H9 (cell line): ENCODE data around the gene CADPS. TPM values are rescaled to one million over a fixed set of nuclear protein-coding genes. Genes with fewer than 3 reads are reported as not detected.

Experiments used
- DNase-seq: peaks from one replicate; pipeline ENCODE4 v3.0.0-alpha.2; 2017
- H2AFZ ChIP-seq: one replicate; pipeline ENCODE4 v1.6.1; 2013; ENCODE audit warnings: mild to moderate bottlenecking, low read length, control low read depth, moderate library complexity
- H2AK5ac ChIP-seq: 2 replicates; pipeline ENCODE4 v1.6.1; 2013; ENCODE audit warnings: low read length, control low read depth, mixed read lengths; ENCODE audit not compliant: insufficient read length
- H2BK120ac ChIP-seq: one replicate; pipeline ENCODE4 v1.6.1; 2013; ENCODE audit warnings: low read depth, mild to moderate bottlenecking, low read length, control low read depth, inconsistent platforms; ENCODE audit not compliant: poor library complexity, severe bottlenecking
- H2BK12ac ChIP-seq: 2 replicates; pipeline ENCODE4 v1.6.1; 2013; ENCODE audit warnings: low read length, control low read depth, mixed read lengths, low read depth; ENCODE audit not compliant: insufficient read length
- H2BK15ac ChIP-seq: 2 replicates; pipeline ENCODE4 v1.6.1; 2013; ENCODE audit warnings: low read depth, low read length, control low read depth
- H2BK20ac ChIP-seq: one replicate; pipeline ENCODE4 v1.6.1; 2013; ENCODE audit warnings: low read depth, mild to moderate bottlenecking, low read length, control low read depth, inconsistent platforms; ENCODE audit not compliant: poor library complexity, severe bottlenecking
- H2BK5ac ChIP-seq: 2 replicates; pipeline ENCODE4 v1.6.1; 2013; ENCODE audit warnings: low read length, control low read depth, mixed read lengths; ENCODE audit not compliant: insufficient read length
- H3K14ac ChIP-seq: 2 replicates; pipeline ENCODE4 v1.6.1; 2013; ENCODE audit warnings: low read length, control low read depth; ENCODE audit not compliant: insufficient read depth
- H3K18ac ChIP-seq: 2 replicates; pipeline ENCODE4 v1.6.1; 2013; ENCODE audit warnings: low read depth, mild to moderate bottlenecking, mixed read lengths, low read length, control low read depth; ENCODE audit not compliant: insufficient read length
- H3K23ac ChIP-seq: 2 replicates; pipeline ENCODE4 v1.6.1; 2013; ENCODE audit warnings: low read length, control low read depth, mixed read lengths, low read depth; ENCODE audit not compliant: insufficient read length
- H3K23me2 ChIP-seq: 2 replicates; pipeline ENCODE4 v1.6.1; 2013; ENCODE audit warnings: low read depth, mild to moderate bottlenecking, mixed read lengths, low read length, control low read depth; ENCODE audit not compliant: insufficient read length, poor library complexity, severe bottlenecking
- H3K27ac ChIP-seq: 2 replicates; pipeline ENCODE4 v1.5.1; 2013; ENCODE audit warnings: low read length, control low read depth, mixed read lengths, low read depth; ENCODE audit not compliant: insufficient read length
- H3K27me3 ChIP-seq: 2 replicates; pipeline ENCODE4 v1.6.1; 2013; ENCODE audit warnings: low read length, control low read depth, inconsistent platforms; ENCODE audit not compliant: insufficient read depth
- H3K4ac ChIP-seq: 2 replicates; pipeline ENCODE4 v1.6.1; 2013; ENCODE audit warnings: low read depth, mild to moderate bottlenecking, control low read depth, inconsistent platforms, low read length, moderate library complexity
- H3K4me1 ChIP-seq: 2 replicates; pipeline ENCODE4 v1.6.1; 2013; ENCODE audit warnings: low read length, control low read depth, inconsistent platforms; ENCODE audit not compliant: insufficient read depth
- H3K4me2 ChIP-seq: 2 replicates; pipeline ENCODE4 v1.6.1; 2013; ENCODE audit warnings: low read length, control low read depth, mixed read lengths; ENCODE audit not compliant: insufficient read length, insufficient read depth
- H3K56ac ChIP-seq: 2 replicates; pipeline ENCODE4 v1.6.1; 2013; ENCODE audit warnings: low read depth, mild to moderate bottlenecking, mixed read lengths, low read length, control low read depth; ENCODE audit not compliant: insufficient read length
- H3K79me1 ChIP-seq: 2 replicates; pipeline ENCODE4 v1.6.1; 2013; ENCODE audit warnings: low read depth, mild to moderate bottlenecking, moderate library complexity, low read length, control low read depth, inconsistent platforms; ENCODE audit not compliant: insufficient read depth, poor library complexity, severe bottlenecking
- H3K79me2 ChIP-seq: 2 replicates; pipeline ENCODE4 v1.6.1; 2013; ENCODE audit warnings: low read length, control low read depth, inconsistent platforms; ENCODE audit not compliant: insufficient read depth
- H3K9ac ChIP-seq: 2 replicates; pipeline ENCODE4 v1.6.1; 2013; ENCODE audit warnings: low read length, control low read depth, mixed read lengths; ENCODE audit not compliant: insufficient read length; ENCODE audit errors: extremely low read depth
- H3K9me3 ChIP-seq: one replicate; pipeline ENCODE4 v1.6.1; 2013; ENCODE audit warnings: low read depth, low read length, inconsistent platforms; ENCODE audit not compliant: control insufficient read depth
- H3T11ph ChIP-seq: one replicate; pipeline ENCODE4 v1.6.1; 2013; ENCODE audit warnings: mild to moderate bottlenecking, low read length, control low read depth, inconsistent platforms
- H4K20me1 ChIP-seq: one replicate; pipeline ENCODE4 v1.6.1; 2013; ENCODE audit not compliant: control insufficient read depth, insufficient read length, insufficient read depth
- H4K5ac ChIP-seq: 2 replicates; pipeline ENCODE4 v1.6.1; 2013; ENCODE audit warnings: low read depth, mild to moderate bottlenecking, mixed read lengths, low read length, control low read depth; ENCODE audit not compliant: insufficient read length
- H4K8ac ChIP-seq: replicated peaks from 2 replicates; pipeline ENCODE4 v1.6.1; 2013; ENCODE audit warnings: low read length, control low read depth, mixed read lengths, low read depth; ENCODE audit not compliant: insufficient read length
- H4K91ac ChIP-seq: 2 replicates; pipeline ENCODE4 v1.6.1; 2013; ENCODE audit warnings: low read depth, mild to moderate bottlenecking, moderate library complexity, mixed read lengths, low read length, control low read depth; ENCODE audit not compliant: insufficient read length
- H3K27ac Mint-ChIP-seq, 3 experiments: 2 replicates in 2 of 3; 3 replicates in 1 of 3; pipeline ENCODE4 v1.8.0; 2020 to 2021; ENCODE audit warnings: mixed read lengths in 3 of 3, mild to moderate bottlenecking in 1 of 3, moderate library complexity in 1 of 3
- H3K27me3 Mint-ChIP-seq: 2 replicates; pipeline ENCODE4 v1.8.0; 2021; ENCODE audit warnings: low read depth, mild to moderate bottlenecking, moderate library complexity, mixed read lengths
- H3K36me3 Mint-ChIP-seq, 3 experiments: 2 replicates in 2 of 3; 3 replicates in 1 of 3; pipeline ENCODE4 v1.8.0; 2020 to 2021; ENCODE audit warnings: low read depth in 3 of 3, mixed read lengths in 3 of 3; ENCODE audit not compliant: insufficient read depth in 1 of 3
- H3K4me1 Mint-ChIP-seq, 2 experiments: 2 replicates each; pipeline ENCODE4 v1.8.0; 2020; ENCODE audit warnings: mixed read lengths in 2 of 2
- H3K4me3 Mint-ChIP-seq, 2 experiments: 2 replicates in 1 of 2; 3 replicates in 1 of 2; pipeline ENCODE4 v1.8.0; 2020 to 2021; ENCODE audit warnings: mild to moderate bottlenecking in 2 of 2, mixed read lengths in 2 of 2, moderate library complexity in 1 of 2
- H3K9me3 Mint-ChIP-seq, 2 experiments: 2 replicates in 1 of 2; 3 replicates in 1 of 2; pipeline ENCODE4 v1.8.0; 2020; ENCODE audit warnings: mild to moderate bottlenecking in 2 of 2, mixed read lengths in 2 of 2, moderate library complexity in 1 of 2
- CTCF ChIP-seq: fragments of 200-600 bp; sonication (generic); conservative IDR thresholded peaks from 3 replicates; pipeline ENCODE4 v1.8.0; 2021; ENCODE audit warnings: antibody characterized with exemption, mild to moderate bottlenecking
- WGBS: extraction: QIAGEN DNeasy Blood & Tissue Kit; methylation state at CpG from one replicate; pipeline ENCODE4 v1.1.7; 2013; ENCODE audit warnings: missing lambda C conversion rate, low lambda C conversion rate, mixed read lengths; ENCODE audit not compliant: insufficient read length; ENCODE audit errors: extremely low coverage; 5-methylcytosine and 5-hydroxymethylcytosine counted together
- total RNA-seq: library from RNA; stranded (reverse); gene quantifications from 2 replicates; pipeline ENCODE4 v1.2.1, GENCODE V29; 2021

The CADPS gene
- total RNA-seq, 1 experiment from 2014 or later = 6.6 TPM

- Histone ChIP-seq H3T11ph (no peak overlapping the region), H2AFZ (no peak overlapping the region), H3K4me2 (no peak overlapping the region), H3K4ac (no peak overlapping the region), H2BK120ac (no peak overlapping the region), H3K14ac (no peak overlapping the region), H2AK5ac (no peak overlapping the region), H3K56ac (no peak overlapping the region), H2BK20ac (no peak overlapping the region), H4K20me1 (no peaks in the 10 kb centered on the region), H4K91ac (no peak overlapping the region), H3K4me1 (no peaks in the 10 kb centered on the region), H3K27me3 (no peaks in the 10 kb centered on the region), H3K79me2 (no peaks in the 10 kb centered on the region), H2BK15ac (no peak overlapping the region), H2BK12ac (no peak overlapping the region), H3K9me3 (no peaks in the 10 kb centered on the region), H4K5ac (no peak overlapping the region), H3K18ac (no peak overlapping the region), H2BK5ac (no peak overlapping the region), H3K9ac (no peak overlapping the region), H3K79me1 (no peaks in the 10 kb centered on the region), H3K23ac (no peak overlapping the region), H3K23me2 (no peaks in the 10 kb centered on the region), H3K27ac (no peak overlapping the region), H4K8ac (no peak overlapping the region)
- no peak for DNase-seq
- Mint-ChIP-seq H3K4me1 (peaks cover 15 to 36% of the 10 kb centered on the region in 2 experiments), H3K36me3 (no peaks in the 10 kb centered on the region), H3K4me3 (no peak overlapping the region), H3K9me3 (no peaks in the 10 kb centered on the region), H3K27ac (no peak overlapping the region), H3K27me3 (peaks cover 20% of the 10 kb centered on the region)
- no CpG with 5 or more reads among the region's 8 CpGs for WGBS
- TF ChIP-seq CTCF = no peak
Observed at GRCh38 chr3:62433396-62433795, 441.8 kb downstream of the CADPS start.
